Activated T-cell treated with anti-CD3 and anti-CD28 coated beads, Interleukin-2, amount 50 U/mL, for 72 hours (primary cell): ENCODE data around the gene KCNQ2. TPM values are rescaled to one million over a fixed set of nuclear protein-coding genes. Genes with fewer than 3 reads are reported as not detected.

Experiments used
- ATAC-seq, 2 donors: fragments of 150-1000 bp; cut with Tn5 transposase; replicated peaks in 1 of 2; 2 replicates each; pipeline ENCODE4 v1.10.0; 2021; ENCODE audit warnings: moderate library complexity in 2 of 2, mild to moderate bottlenecking in 1 of 2
- DNase-seq, 2 donors: peaks; one replicate each; pipeline ENCODE4 v3.0.0; 2021 to 2022; ENCODE audit warnings: mixed read lengths in 1 of 2
- H3K27ac Mint-ChIP-seq: one replicate; pipeline ENCODE4 v1.8.0; 2022; ENCODE audit warnings: mild to moderate bottlenecking, moderate library complexity, mixed read lengths
- H3K27me3 Mint-ChIP-seq: one replicate; pipeline ENCODE4 v1.8.0; 2022; ENCODE audit warnings: low read depth, mixed read lengths
- H3K36me3 Mint-ChIP-seq, 2 donors: one replicate each; pipeline ENCODE4 v1.8.0; 2022; ENCODE audit warnings: mixed read lengths in 2 of 2, mild to moderate bottlenecking in 1 of 2; ENCODE audit not compliant: insufficient read depth in 2 of 2
- H3K4me1 Mint-ChIP-seq: one replicate; pipeline ENCODE4 v1.8.0; 2022; ENCODE audit warnings: low read depth, mixed read lengths
- H3K4me3 Mint-ChIP-seq, 2 donors: one replicate each; pipeline ENCODE4 v1.8.0; 2022; ENCODE audit warnings: mild to moderate bottlenecking in 2 of 2, mixed read lengths in 2 of 2, moderate library complexity in 2 of 2
- H3K9me3 Mint-ChIP-seq, 2 donors: one replicate each; pipeline ENCODE4 v1.8.0; 2022; ENCODE audit warnings: mixed read lengths in 2 of 2
- total RNA-seq, 2 donors: library from RNA; stranded (reverse); gene quantifications; one replicate each; pipeline ENCODE4 v1.2.3, GENCODE V29; 2022

The KCNQ2 gene
- total RNA-seq, 2 donors from 2014 or later: 0.44 to 0.65 TPM

- no peak for DNase-seq
- H3K36me3 Mint-ChIP-seq: peaks cover 0 to 3% of the 10 kb centered on the region in 2 donors
- no peak overlapping the region for H3K27ac Mint-ChIP-seq
Observed at GRCh38 chr20:63352811-63353221, 119.6 kb downstream of the KCNQ2 start.

DNA sequence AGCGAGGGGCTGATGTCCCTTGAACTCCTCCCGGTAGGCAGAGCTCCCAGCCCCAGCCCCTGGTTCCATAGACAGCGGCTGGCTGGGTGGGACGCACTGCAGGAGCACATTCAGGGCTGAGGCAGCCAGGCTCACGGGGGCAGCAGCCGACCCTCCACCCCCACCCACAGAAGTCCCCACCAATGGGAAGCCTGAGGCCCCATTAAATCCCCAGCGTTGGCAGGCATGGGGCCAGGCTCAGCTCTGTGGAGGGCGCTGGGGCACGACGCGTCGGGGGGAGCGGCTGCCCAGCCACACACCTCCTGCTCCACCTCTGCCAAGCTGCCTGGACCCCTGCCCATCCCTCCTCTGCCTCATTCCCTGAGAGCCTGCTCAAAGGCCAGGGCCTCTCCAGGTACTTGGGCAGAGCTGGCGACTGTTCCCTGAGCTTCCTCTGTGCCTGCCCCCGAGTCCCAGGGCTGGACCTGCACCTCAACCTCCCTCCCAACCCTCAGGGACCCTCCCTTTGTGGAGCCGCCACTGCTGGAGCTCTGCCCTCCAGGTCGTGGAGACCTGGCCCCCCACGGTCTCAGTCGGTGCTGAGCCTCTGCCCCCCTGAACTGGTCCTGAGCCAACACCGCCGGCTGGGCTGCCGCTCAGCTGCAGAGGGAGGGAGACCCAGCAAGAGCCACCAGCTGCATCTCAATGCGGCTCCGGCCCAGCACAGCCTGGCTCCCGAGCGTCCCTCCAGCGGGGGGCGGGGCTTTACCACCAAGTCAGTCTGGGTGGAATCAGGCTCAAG is 120.5 kb downstream of the KCNQ2 start:
- H3K4me1 Mint-ChIP-seq: no peaks in the 10 kb centered on the region
- peaks cover 0 to 3% of the 10 kb centered on the region in 2 donors for H3K36me3 Mint-ChIP-seq
- no peak overlapping the region for H3K27ac Mint-ChIP-seq
- no peak overlapping the region for H3K4me3 Mint-ChIP-seq
- H3K9me3 Mint-ChIP-seq: peaks cover 2 to 6% of the 10 kb centered on the region in 2 donors
- ATAC-seq (no peak), DNase-seq (no peak)
- no peaks in the 10 kb centered on the region for H3K27me3 Mint-ChIP-seq

More at GRCh38 chr20:63352811-63353221, 119.6 kb downstream of the KCNQ2 start:
- H3K4me3 Mint-ChIP-seq: no peak overlapping the region
- H3K27me3 Mint-ChIP-seq: no peaks in the 10 kb centered on the region
- no peak for ATAC-seq
- H3K9me3 Mint-ChIP-seq: peaks cover 2 to 6% of the 10 kb centered on the region in 2 donors
- H3K4me1 Mint-ChIP-seq: no peaks in the 10 kb centered on the region

DNA sequence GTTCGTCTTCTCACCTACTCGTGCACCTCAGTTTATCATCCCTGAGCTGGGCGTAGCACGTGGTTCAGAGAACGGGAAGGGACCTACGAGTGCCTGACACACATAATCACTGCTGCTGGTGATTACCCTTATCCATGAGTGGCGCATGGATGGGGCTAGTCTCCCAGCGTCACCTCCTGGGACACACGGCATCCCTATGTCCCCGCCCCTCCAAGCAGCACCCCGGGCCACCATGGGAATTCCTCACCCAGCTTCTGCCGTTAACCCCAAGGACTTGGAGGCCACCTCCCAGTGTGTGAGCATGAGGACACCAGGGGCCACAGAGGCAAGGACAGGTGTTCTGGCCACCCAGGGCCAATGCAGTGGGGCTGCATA is 121.1 kb downstream of the KCNQ2 start:
- ATAC-seq (no peak), DNase-seq (no peak)
- Mint-ChIP-seq H3K4me1 (no peaks in the 10 kb centered on the region), H3K4me3 (no peak overlapping the region), H3K27me3 (no peaks in the 10 kb centered on the region), H3K27ac (no peak overlapping the region), H3K36me3 (peaks cover 0 to 3% of the 10 kb centered on the region in 2 donors), H3K9me3 (peaks cover 2 to 6% of the 10 kb centered on the region in 2 donors)

DNA sequence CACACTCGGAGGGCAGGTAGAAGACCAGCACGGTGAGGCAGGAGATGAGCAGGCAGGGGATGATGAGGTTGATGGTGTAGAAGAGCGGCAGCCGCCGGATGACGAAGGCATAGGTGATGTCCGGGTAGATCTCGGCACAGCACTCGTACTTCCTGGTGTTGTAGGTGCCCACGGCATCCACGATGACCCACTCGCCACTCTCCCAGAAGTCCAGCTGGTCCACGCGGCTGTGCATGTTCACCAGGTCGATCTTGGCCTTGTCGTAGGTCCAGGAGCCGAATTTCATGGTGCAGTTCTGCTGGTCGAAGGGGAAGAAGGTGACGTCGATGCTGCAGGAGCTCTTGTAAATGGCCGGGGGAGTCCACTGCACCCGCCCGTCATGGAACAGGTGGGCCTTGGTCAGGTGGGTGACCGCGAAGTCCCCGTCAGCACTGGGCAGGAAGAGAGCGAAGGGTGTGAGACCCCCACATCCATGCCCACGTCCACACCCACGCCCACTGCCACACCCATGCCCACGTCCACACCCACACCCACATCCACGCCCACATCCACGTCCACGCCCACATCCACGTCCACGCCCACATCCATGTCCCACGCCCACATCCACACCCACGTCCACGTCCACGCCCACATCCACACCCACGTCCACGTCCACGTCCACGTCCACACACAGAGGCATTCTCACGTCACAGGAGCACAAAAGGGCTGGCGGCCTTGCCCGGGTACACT is 121.7 kb downstream of the KCNQ2 start:
- Mint-ChIP-seq H3K27ac (no peak overlapping the region), H3K36me3 (peaks cover 0 to 3% of the 10 kb centered on the region in 2 donors), H3K4me1 (no peaks in the 10 kb centered on the region), H3K27me3 (no peaks in the 10 kb centered on the region), H3K4me3 (no peak overlapping the region), H3K9me3 (peaks cover 2 to 6% of the 10 kb centered on the region in 2 donors)
- ATAC-seq (no peak), DNase-seq (no peak)

Other genes with a start within 250 kb of the KCNQ2 start
- under 1 TPM in 1 of 2 donors, not detected in 1; 0.74 TPM for gene BIRC7, start 236.8 kb downstream of the KCNQ2 start, total RNA-seq
- not detected for gene NKAIN4, start 218.2 kb downstream of the KCNQ2 start, total RNA-seq
- gene ARFGAP1, start 199.8 kb downstream of the KCNQ2 start, total RNA-seq: 10 to 100 TPM; 75.8 to 76.6 TPM
- gene COL20A1, start 179.5 kb downstream of the KCNQ2 start, total RNA-seq: under 1 TPM; 0.50 to 0.58 TPM
- not detected for gene CHRNA4, start 111.3 kb downstream of the KCNQ2 start, total RNA-seq
- gene EEF1A2, start 26.4 kb upstream of the KCNQ2 start, total RNA-seq: 1 to 10 TPM in 1 of 2 donors, under 1 TPM in 1; 0.94 to 8.3 TPM
- 100 to 1,000 TPM in 1 of 2 donors, 10 to 100 TPM in 1; 91.0 to 130 TPM for gene PPDPF, start 48.1 kb upstream of the KCNQ2 start, total RNA-seq
- gene PTK6, start 64.7 kb upstream of the KCNQ2 start, total RNA-seq: 1 to 10 TPM in 1 of 2 donors, under 1 TPM in 1; 0.97 to 1.2 TPM
- gene SRMS, start 75.1 kb upstream of the KCNQ2 start, total RNA-seq: not detected
- under 1 TPM; 0.67 to 0.74 TPM for gene FNDC11, start 81.5 kb upstream of the KCNQ2 start, total RNA-seq
- gene HELZ2, start 101.6 kb upstream of the KCNQ2 start, total RNA-seq: 10 to 100 TPM in 1 of 2 donors, 1 to 10 TPM in 1; 8.8 to 31.2 TPM
- 10 to 100 TPM; 17.5 to 22.8 TPM for gene GMEB2, start 154.4 kb upstream of the KCNQ2 start, total RNA-seq
- 10 to 100 TPM; 14.4 to 21.8 TPM for gene STMN3, start 180.8 kb upstream of the KCNQ2 start, total RNA-seq
- 10 to 100 TPM; 26.8 to 34.6 TPM for gene RTEL1, start 185.7 kb upstream of the KCNQ2 start, total RNA-seq
- 1 to 10 TPM; 1.0 to 1.2 TPM for gene TNFRSF6B, start 224.0 kb upstream of the KCNQ2 start, total RNA-seq
- 10 to 100 TPM; 55.1 to 70.9 TPM for gene ARFRP1, start 235.3 kb upstream of the KCNQ2 start, total RNA-seq
- 10 to 100 TPM; 24.3 to 28.0 TPM for gene ZGPAT, start 235.4 kb upstream of the KCNQ2 start, total RNA-seq